ENCODE results near the gene BRD9.
"Not testable (repeated sequence)": the region's sequence is repeated elsewhere in the genome, so short reads cannot be mapped to it uniquely, and the experiment has no call there.

BRD9 gene

GRCh38 chr5:902129-902916 lies 9.7 kb upstream of the BRD9 start:
- DNase-seq: no peak

- no peak for DNase-seq
These were observed 8.2 kb upstream of the BRD9 start for GRCh38 chr5:900781-901180.

- no peak for DNase-seq
These were observed 1.1 kb upstream of the BRD9 start for GRCh38 chr5:893711-894110.

- no peak for DNase-seq
These were observed 521 bp upstream of the BRD9 start for GRCh38 chr5:893137-893506.

GRCh38 chr5:891837-892393 lies 686 bp downstream of the BRD9 start:
- DNase-seq: no peak

GRCh38 chr5:891117-891836 lies 1.3 kb downstream of the BRD9 start:
- DNase-seq: no peak

- DNase-seq: no peak
These were observed 3.4 kb downstream of the BRD9 start for GRCh38 chr5:889075-889710.

- no peak for DNase-seq
These were observed 4.0 kb downstream of the BRD9 start for GRCh38 chr5:888638-889035.

GRCh38 chr5:887947-888637 lies 4.5 kb downstream of the BRD9 start:
- no peak for DNase-seq

GRCh38 chr5:886716-887325 lies 5.8 kb downstream of the BRD9 start:
- no peak for DNase-seq

GRCh38 chr5:886036-886435 lies 6.6 kb downstream of the BRD9 start:
- DNase-seq: no peak

- peak; percentile 61 for DNase-seq
These were observed 7.1 kb downstream of the BRD9 start for GRCh38 chr5:885529-885928.

- DNase-seq: no peak
These were observed 7.5 kb downstream of the BRD9 start for GRCh38 chr5:885127-885442.

GRCh38 chr5:884345-885126 lies 8.1 kb downstream of the BRD9 start:
- no peak for DNase-seq

GRCh38 chr5:883475-884181 lies 9.0 kb downstream of the BRD9 start:
- no peak for DNase-seq

GRCh38 chr5:882253-883183 lies 10.1 kb downstream of the BRD9 start:
- no peak for DNase-seq

- no peak for DNase-seq
These were observed 11.1 kb downstream of the BRD9 start for GRCh38 chr5:881551-881935.

- DNase-seq: no peak
These were observed 11.6 kb downstream of the BRD9 start for GRCh38 chr5:880816-881550.

GRCh38 chr5:878677-879076 lies 13.9 kb downstream of the BRD9 start:
- not testable (repeated sequence) for DNase-seq

- DNase-seq: no peak
These were observed 14.5 kb downstream of the BRD9 start for GRCh38 chr5:878125-878524.

All from NCI-H187 treated with DMSO at 0.1 percent for 48 hours (cell line).